ENCODE results near the gene HOOK2.
A peak's percentile ranks its signal among the peaks of the same experiment; 100 is the strongest.

HOOK2 gene

DNA sequence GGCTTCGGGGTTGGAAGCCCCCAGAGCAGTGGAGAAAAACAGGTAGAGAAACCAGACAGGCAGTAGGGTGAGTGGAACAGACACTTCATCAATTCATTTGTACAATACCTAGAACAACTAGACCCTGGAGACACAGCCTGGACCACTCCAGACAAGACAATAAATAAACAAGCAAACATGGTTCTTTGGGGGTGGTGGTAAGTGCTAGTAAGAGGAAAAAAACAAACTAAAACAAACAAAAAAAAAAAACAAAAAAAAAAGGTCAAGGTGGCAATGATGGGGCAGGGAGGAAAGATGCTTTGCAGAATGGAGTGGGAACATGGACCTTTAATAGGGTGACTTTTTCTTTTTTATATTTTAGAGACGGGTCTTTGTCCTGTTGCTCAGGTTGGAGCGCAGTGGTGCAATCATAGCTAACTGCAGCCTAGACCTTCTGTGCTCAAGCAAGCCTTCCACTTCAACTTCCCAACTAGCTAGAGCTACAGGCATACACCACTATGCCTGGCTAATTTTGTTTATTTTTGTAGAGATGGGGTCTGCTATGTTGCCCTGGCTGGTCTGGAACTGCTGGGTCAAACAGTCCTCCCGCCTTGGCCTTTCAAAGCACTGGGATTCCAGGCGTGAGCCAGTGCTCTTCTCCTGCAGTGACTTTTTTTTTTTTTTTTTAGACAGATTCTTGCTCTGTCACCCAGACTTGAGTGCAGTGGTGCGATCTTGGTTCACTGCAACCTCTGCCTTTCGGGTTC, 19.0 kb upstream of the HOOK2 start:
- no peak for DNase-seq (ENCODE audit: low read depth, low spot score)

DNA sequence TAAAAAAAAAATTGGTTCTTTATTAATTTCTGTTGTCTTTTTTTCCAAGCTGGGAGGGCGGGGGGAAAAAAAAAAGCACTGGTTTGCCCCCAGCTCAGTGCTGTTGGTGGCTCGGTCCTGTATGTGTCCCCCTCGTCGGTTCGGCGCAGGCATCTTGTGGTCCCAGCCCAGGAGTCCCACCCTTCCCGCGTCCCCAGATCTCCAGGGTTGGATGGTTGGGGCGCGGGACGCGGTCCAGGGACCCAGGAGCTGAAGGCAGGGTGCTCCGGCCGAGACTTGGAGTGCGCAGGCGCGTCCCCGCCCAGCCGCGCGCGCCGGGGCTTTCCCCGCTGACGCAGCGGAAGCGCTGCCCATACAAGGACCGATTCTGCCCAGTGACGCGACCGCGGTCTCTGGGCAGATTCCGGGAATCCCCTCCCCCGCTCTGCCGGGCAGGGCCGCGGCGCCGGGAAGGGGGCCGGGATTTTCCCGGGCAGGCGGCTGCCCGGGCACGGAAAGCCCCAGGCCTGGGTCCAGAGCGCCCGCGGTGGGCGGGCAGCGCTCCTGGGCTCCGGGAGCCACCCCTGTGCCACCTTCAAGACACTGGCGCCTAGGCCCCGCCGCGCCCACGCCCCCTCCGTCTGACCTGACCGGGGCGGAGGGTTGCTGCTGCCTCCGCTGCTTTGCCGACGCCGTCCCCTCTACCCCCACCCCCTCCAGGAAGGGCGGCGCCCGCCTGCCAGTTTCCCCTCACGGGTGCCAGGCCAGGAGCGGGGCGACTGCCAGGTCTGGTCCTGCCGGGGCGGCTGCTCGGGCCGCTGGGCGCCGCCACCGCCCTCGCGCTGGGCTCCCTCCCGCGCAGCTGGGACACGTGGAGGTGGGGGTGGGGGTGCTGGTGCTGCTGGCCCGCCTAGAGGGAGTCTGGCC, 18.2 kb upstream of the HOOK2 start:
- DNase-seq (ENCODE audit: low read depth, low spot score): peak; percentile 81

- no peak for DNase-seq (ENCODE audit: low read depth, low spot score)
These were observed 17.5 kb upstream of the HOOK2 start for GRCh38 chr19:12792853-12793289.

- no peak for DNase-seq (ENCODE audit: low read depth, low spot score)
These were observed 16.9 kb upstream of the HOOK2 start for GRCh38 chr19:12792051-12792852.

GRCh38 chr19:12791345-12792050, 16.1 kb upstream of the HOOK2 start, which contains the start of gene JUNB:
TSS of gene JUNB (plus strand) at chr19:12791486. CDS start at chr19:12791772, 286 bp downstream.
- peak; percentile 92 for DNase-seq (ENCODE audit: low read depth, low spot score)

- DNase-seq (ENCODE audit: low read depth, low spot score): no peak
These were observed 15.4 kb upstream of the HOOK2 start for GRCh38 chr19:12790628-12791344.

DNA sequence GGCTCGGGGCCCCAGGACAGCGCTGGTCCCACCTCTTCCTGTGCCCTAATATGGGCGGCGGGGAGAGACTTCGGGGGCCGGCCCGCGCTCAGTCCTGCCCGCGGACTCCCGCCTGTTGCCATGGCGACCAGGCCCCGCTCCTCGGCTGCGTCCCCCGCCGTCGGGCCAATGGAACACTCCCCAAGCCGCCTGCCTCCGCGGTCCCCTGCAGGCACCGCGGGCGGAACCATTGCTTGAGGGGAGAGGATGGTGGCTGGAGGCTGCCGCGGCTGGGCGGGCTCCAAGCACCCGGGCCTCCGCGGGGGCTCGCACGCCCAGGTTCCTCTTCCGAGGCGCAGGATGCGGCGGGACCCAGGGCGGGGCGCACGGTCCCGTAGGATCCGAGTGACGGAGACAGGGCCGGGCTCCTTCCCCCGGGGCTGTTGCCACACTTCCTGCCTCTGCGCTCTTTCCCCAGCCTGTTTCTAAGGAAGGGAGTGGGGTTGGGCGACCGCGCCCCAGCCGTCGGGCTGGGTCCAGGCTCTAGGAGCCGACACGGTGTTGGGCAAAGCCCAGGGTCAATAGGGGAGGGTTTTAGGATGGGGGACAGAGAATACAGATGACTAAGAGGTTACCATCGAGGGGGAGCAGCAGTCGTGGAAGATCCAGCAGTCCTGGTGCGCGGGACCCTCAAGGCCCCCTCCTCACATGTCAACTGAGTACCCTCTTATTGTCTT, 14.7 kb upstream of the HOOK2 start:
- DNase-seq (ENCODE audit: low read depth, low spot score): peak; percentile 87

DNA sequence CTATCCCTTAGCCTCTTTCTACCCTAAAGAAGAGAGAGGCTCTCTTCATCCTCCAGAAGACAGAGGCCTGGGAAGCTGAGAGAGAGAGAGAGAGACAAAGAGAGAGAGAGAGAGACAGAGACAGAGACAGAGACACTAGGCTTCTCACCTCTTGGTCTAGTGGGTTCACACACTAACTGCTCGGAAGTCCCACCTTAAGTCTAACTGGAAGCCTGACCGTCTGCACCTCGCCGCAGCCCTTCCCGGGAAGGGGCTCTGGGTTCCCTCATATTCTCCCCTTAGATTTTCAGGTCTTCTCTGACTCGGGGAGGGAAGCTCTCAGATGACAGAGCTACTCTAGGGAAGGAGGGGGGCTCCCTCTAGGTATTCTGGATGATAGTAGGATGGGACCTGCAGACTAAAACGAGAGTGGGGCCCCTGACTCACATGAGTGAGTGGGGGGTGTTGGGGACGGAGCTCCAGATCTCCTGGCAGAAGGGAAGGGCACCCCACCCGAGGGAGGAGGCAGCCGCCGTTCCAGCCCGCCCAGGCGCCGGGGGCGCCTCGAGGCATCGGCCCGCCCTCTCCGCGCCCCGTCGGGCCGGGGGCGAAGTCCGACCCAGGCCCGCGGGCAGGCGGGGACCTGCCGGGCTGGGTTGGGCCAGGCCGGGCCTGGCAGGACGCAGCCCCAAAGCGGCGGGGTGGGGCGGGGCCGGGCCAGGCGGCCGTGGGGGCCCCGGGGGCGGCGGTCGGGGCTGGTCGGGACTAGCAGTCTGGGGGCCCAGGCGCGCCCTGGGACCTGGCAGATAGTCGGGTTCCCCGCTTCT, 13.9 kb upstream of the HOOK2 start:
- no peak for DNase-seq (ENCODE audit: low read depth, low spot score)

DNA sequence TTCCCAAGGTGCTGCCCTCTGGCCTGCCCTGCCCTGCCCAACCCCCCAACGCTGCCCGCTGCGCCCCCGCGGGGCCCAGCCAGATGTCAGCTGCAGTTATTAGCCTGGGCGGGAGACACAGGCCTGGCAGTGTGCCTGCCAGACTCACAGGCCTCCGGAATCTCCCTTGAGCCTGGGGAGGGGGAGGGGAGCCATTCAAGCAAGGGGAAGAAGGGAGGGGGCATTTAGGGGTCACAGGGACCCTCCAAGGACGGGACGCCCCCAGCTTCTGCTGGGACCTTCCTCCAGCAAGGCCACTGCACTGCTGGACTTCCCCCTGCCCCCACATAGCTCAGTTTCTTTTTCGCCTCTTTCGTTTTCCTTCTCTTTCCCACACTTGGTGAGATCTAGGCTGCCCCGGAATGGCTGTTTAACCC, 13.3 kb upstream of the HOOK2 start:
- no peak for DNase-seq (ENCODE audit: low read depth, low spot score)

GRCh38 chr19:12788042-12788681, 12.8 kb upstream of the HOOK2 start:
- DNase-seq (ENCODE audit: low read depth, low spot score): no peak

DNA sequence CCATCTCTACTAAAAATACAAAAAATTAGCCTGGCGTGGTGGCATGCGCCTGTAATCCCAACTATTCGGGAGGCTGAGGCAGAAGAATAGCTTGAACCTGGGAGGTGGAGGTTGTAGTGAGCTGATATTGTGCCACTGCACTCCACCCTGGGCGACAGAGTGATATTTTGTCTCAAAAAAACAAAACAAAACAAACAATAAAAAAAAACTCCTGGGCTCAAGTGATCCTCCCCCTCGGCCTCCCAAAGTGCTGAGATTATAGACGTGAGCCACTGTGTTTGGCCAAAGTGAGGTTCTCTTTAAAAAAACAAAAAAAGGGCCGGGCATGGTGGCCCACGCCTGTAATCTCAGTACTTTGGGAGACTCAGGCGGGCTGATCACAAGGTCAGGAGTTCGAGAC, 12.1 kb upstream of the HOOK2 start:
- no peak for DNase-seq (ENCODE audit: low read depth, low spot score)

GRCh38 chr19:12786952-12787351, 11.6 kb upstream of the HOOK2 start:
- DNase-seq (ENCODE audit: low read depth, low spot score): no peak

- no peak for DNase-seq (ENCODE audit: low read depth, low spot score)
These were observed 11.0 kb upstream of the HOOK2 start for GRCh38 chr19:12786141-12786870.

DNA sequence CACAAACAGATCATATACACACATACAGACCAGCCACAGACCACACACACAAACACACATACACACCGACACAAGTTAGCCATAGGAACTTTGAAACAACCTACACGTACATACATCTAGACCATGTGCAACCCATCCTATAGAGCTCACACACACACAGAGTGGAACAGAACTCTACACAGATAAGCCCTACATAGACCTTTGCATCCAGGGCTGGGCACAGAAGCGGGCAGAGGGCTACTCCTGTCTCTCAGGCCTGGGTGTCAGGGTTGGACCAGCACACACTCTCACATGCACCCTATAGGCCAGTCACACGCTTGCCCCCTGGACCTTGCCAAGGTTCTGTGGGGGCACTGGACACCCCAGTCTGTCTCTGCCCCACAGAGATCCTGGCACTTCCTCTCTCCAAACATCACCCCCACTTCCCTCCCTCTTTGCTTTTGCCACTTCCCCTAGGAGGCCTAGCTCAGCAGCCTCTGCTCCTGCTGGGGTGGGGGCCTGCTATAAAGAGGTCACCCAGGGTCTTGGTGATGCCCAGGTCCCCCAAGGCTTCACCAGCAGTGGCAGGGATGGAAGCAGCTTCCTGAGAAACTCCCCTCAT, 10.2 kb upstream of the HOOK2 start:
- no peak for DNase-seq (ENCODE audit: low read depth, low spot score)

- no peak for DNase-seq (ENCODE audit: low read depth, low spot score)
These were observed 9.6 kb upstream of the HOOK2 start for GRCh38 chr19:12784871-12785430.

DNA sequence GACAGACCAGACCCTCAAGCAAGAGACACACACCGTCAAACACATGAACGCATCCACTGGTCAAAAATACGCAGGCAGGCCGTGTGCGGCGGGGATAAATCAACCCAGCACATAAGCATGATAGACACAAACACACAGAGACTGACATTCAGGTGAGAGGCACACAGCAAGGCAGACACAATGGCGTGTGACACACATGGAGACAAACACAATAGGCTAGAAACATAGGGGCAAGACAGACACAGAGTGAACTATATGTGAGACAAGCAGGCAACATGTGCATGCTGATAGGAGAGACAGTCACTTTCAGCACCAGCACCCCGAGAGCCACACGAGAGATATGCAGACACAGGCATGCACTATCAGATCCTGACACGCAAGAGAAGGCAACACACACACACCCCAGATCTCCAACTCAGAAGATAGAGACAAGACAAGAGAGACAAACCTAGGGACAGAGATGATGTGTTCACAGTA, 9.1 kb upstream of the HOOK2 start:
- DNase-seq (ENCODE audit: low read depth, low spot score): no peak

DNA sequence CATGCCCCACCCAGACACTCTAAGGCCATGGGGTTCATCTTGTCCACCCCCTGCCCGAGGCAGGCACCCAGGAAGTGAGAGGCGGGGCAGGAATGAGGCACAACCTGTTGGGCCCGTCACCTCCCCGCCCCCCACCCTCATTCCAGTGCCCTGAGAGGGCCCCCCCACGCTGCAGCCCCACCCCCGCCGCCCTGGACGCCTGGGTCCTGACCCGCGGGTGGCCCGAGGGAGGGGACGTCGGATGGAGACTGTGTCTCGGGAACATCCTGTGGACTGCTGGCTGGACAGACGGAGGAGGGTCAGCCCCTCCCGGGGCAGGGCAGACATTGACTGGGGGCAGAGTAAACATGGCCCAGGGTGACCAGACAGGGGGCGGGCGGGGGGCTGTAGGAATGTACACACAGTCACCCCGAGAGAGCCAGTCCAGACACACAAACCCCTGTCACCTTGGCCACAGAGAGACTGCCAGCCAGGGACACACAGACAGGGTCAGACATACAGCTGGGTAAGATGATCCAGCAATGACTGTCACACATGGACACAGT, 8.6 kb upstream of the HOOK2 start:
- DNase-seq (ENCODE audit: low read depth, low spot score): no peak
